GM19463 (cell line): ENCODE measurements around the gene C19orf18.
"Not testable (repeated sequence)": the region's sequence is repeated elsewhere in the genome, so short reads cannot be mapped to it uniquely, and the experiment has no call there.

Source experiments
- ATAC-seq: cut with Tn5 transposase; IDR thresholded peaks from one replicate; pipeline ENCODE4 v1.9.1; 2021; ENCODE audit warnings: mild to moderate bottlenecking, moderate library complexity; ENCODE audit not compliant: unreplicated experiment

Gene C19orf18

GRCh38 chr19:57974434-57974833 lies at the start of gene C19orf18:
Gene C19orf18 (minus strand): TSS chr19:57974534. CDS start chr19:57974432, 102 bp downstream.
- no peak for ATAC-seq

GRCh38 chr19:58022283-58022660 lies 47.9 kb upstream of the C19orf18 start:
- ATAC-seq: no peak

- ATAC-seq: no peak
Observed at GRCh38 chr19:58021541-58022282, 47.4 kb upstream of the C19orf18 start.

- no peak for ATAC-seq
Observed at GRCh38 chr19:58020129-58020528, 45.8 kb upstream of the C19orf18 start.

- no peak for ATAC-seq
Observed at GRCh38 chr19:58014141-58014540, 39.8 kb upstream of the C19orf18 start.

GRCh38 chr19:58010507-58010906 lies 36.2 kb upstream of the C19orf18 start:
- no peak for ATAC-seq

GRCh38 chr19:58009666-58010301 lies 35.5 kb upstream of the C19orf18 start:
- no peak for ATAC-seq

GRCh38 chr19:58009301-58009665 lies 34.9 kb upstream of the C19orf18 start:
- ATAC-seq: no peak

- not testable (repeated sequence) for ATAC-seq
Observed at GRCh38 chr19:58008877-58009276, 34.5 kb upstream of the C19orf18 start.

- no peak for ATAC-seq
Observed at GRCh38 chr19:58007285-58007684, 33.0 kb upstream of the C19orf18 start.

GRCh38 chr19:58003174-58003828 lies 29.0 kb upstream of the C19orf18 start:
- ATAC-seq: no peak

GRCh38 chr19:58002384-58003173 lies 28.2 kb upstream of the C19orf18 start, which contains the start of gene ZNF606:
Gene ZNF606 (minus strand): TSS chr19:58002820. CDS start chr19:58001319, 1,501 bp downstream.
- ATAC-seq: peak; percentile 98

GRCh38 chr19:58001895-58002369 lies 27.6 kb upstream of the C19orf18 start:
- ATAC-seq: no peak

- ATAC-seq: no peak
Observed at GRCh38 chr19:58000677-58001076, 26.3 kb upstream of the C19orf18 start.

- ATAC-seq: no peak
Observed at GRCh38 chr19:57992841-57993240, 18.5 kb upstream of the C19orf18 start.

GRCh38 chr19:57978586-57979289 lies 4.4 kb upstream of the C19orf18 start:
- no peak for ATAC-seq

- no peak for ATAC-seq
Observed at GRCh38 chr19:57964761-57965160, 9.6 kb downstream of the C19orf18 start.

- ATAC-seq: no peak
Observed at GRCh38 chr19:57961785-57962184, 12.5 kb downstream of the C19orf18 start.

GRCh38 chr19:57954996-57955395 lies 19.3 kb downstream of the C19orf18 start:
- ATAC-seq: no peak

- no peak for ATAC-seq
Observed at GRCh38 chr19:57949702-57950101, 24.6 kb downstream of the C19orf18 start.
